ENCODE measurements around the gene CCDC183.
"Not testable (repeated sequence)": the region's sequence is repeated elsewhere in the genome, so short reads cannot be mapped to it uniquely, and the experiment has no call there.

CCDC183 gene

DNA sequence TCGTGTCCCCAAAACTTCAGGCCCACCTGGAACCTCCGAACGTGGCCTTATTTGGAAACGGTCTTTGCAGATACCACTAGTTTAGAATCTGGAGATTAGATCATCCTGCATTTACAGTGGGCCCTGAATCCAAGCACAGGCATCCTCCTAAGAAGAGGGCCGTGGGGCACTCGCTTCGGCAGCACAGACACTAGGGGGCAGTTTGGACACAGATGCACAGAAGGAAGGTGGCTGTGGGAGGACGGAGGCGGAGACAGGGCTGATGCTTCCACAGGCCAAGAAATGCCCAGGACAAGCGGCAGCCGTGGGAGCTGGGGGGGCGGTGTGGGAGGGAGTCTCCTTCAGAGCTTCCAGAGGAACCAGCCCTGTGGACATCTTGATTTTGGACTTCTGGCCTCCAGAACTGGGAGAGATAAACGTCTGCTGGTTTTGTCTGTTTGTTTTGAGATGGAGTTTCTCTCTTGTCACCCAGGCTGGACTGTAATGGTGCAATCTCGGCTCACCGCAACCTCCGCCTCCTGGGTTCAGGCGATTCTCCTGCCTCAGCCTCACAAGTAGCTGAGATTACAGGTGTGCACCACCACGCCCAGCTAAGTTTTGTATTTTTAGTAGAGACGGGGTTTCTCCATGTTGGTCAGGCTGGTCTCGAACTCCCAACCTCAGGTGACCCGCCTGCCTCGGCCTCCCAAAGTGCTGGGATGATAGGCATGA is 35.1 kb upstream of the CCDC183 start:
- DNase-seq (ENCODE audit: low spot score) = peak; percentile 40

DNA sequence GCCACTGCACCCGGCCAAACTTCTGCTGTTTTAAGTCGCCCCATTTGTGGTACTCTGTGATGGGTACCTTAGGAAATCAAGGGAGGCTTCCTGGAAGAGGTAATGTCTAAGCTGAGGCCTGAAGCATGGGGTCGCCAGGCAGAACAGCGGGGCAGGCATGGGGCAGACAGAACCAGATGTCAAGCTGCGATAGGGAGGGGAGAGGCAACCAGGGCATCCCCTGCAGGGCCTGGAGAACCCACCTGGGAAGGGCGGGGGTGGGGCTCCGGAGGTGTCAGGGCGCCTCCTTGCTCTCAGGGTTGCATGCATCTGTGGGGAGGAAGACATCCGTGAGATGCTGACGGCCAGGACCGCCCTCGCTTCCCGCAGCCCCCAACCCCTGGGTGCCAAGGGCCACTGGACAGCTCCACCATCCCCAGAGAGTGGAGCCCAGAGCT is 34.6 kb upstream of the CCDC183 start:
- DNase-seq (ENCODE audit: low spot score) = no peak

- DNase-seq (ENCODE audit: low spot score) = no peak
These were observed 33.9 kb upstream of the CCDC183 start for GRCh38 chr9:136762221-136762691.

DNA sequence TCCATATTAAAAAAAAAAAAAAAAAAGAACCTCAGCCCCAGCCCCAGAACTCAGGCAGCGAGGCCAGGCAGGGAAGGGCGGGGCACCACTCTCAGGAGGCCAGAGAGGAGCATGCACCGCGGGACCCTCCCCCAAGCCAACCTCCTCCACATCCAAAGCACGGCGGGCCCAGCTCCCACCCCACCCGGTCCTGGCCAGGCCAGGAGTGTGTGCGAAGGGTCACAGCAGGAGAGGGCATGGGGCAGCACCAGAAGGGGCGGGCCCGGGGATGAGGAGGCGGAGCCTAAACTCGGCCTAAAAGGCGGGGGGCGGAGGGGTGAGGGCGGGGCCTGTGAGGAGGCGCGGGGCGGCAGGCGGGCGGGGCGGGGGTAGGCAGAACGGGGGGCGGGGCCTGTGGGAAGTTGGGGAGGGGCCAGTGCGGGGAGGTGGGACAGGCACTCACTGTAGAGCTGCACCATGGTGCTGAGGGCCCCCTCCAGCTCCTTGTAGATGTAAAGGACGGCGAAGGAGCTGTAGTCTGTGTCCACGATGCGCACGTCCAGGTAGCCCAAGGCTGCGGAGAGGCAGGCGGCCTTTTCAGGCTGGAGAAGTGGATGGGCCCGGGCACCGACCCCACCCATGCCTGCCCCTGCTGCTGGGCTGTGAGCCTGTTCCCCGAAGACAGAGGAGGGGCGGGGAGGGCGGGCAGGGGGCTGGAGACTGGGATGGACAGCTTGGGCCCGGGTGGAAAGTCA is 33.1 kb upstream of the CCDC183 start:
- peak; percentile 79 for DNase-seq (ENCODE audit: low spot score)

- DNase-seq (ENCODE audit: low spot score) = no peak
These were observed 32.5 kb upstream of the CCDC183 start for GRCh38 chr9:136763649-136764035.

DNA sequence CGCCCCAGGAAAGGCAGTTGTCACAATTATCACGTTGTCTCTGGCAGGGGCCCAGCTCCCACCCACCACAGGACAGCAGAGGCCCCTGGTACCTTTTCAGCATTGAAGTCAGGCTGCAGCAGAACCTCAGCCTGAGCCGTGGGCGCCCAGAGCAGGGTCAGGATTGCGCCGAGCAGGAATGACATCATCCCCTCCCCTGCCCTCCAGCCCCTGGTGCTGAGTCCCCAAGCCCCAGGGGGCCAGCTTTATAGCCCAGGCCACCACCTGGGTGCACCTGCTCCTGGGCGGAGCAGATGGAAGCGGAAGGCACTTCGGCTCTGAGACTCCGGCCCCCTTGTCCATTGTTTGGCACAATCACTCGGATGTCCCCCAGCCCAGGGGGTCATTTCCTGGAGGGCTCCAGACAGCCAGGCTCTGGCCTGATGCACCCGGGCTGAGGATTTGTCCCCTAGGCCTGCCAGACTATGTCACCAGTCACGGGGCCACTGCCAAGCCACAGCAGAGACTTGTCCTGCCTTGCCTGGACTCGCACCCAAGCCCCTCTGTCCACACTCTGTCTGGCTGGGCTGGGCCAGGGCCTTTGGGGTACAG is 31.7 kb upstream of the CCDC183 start, which contains the start of gene LCN15:
TSS of gene LCN15 (minus strand) at position 218 of the 591 bp plus-strand sequence. CDS start at position 188, 30 bp downstream.
- no peak for DNase-seq (ENCODE audit: low spot score)

DNA sequence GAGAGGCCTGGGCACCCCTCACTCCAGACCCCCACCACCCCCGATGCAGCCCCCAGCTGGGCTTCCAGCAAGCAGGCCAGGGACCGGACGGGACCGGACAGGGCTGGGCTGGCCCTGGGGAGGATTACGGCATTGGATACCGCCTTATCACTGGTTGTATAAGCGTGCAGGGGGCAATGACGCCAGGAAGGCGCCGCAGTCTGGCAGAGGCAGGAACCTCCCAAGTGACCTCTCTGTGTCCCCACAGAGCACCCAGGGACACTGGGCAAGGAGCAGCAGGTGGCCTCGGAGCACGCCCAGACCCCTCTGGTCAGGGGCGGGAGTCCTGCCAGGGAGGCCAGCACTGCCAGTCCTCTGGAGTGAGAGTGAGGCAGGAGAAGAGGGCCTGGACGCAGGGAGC is 31.1 kb upstream of the CCDC183 start:
- no peak for DNase-seq (ENCODE audit: low spot score)

- not testable (repeated sequence) for DNase-seq (ENCODE audit: low spot score)
These were observed 30.3 kb upstream of the CCDC183 start for GRCh38 chr9:136765745-136766409.

GRCh38 chr9:136766410-136767120 is 29.6 kb upstream of the CCDC183 start:
- DNase-seq (ENCODE audit: low spot score) = not testable (repeated sequence)

- peak; percentile 74 for DNase-seq (ENCODE audit: low spot score)
These were observed 26.4 kb upstream of the CCDC183 start for GRCh38 chr9:136769710-136770191.

DNA sequence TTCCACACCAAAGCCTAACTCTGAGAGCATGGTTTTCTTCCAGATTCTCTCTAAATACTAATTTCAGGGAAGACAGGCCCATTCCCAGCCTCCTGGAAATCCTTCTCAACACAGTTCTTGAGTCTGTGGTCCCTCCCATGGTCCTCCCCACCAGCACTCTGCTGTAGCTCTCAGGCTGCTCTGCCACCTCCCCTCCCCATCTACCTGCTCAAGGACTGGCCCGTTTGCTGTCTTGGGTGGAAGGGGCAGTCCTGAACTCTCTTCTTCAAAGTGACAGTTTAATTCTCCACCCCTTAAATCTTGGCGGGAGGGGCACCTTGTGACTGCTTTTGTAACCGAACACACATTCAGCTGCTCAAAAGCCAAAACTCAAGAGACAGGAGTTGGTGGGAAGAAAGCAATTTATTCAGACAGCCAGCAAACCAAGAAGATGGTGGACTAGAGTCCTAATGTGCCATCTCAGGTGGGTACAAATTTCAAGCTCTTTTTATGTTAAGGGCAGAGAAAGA is 24.2 kb upstream of the CCDC183 start:
- no peak for DNase-seq (ENCODE audit: low spot score)

DNA sequence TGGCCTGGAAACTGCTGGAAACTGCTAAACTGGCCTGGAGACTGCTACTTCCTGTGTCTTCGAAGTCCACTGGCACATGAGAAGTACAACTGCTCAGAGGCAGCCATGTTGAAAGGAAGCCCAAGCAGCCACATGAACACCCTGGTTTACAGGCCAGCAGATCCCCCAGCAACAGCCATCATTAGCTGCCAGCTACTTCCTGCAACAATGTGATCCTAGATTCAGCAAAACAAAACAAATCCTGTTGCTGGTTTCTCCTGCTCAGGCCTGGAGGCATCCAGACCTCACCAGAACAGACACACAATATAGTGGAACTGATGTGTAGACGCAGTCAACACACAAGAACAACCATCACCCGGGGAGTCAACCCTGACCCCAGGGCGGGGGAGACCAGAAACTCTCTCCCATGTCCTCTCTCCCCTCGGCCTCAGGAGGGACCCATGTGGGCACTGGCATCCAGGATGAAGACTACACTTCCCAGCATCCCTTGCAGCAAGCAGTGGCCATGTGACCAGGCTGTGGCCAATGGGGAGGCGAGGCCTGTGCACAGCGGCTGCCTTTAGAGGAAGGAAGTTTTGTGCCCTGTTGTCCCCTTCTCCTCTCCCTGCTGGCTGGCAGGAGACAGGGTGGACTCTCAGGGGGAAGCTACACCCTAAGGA is 22.6 kb upstream of the CCDC183 start:
- DNase-seq (ENCODE audit: low spot score) = peak; percentile 73

DNA sequence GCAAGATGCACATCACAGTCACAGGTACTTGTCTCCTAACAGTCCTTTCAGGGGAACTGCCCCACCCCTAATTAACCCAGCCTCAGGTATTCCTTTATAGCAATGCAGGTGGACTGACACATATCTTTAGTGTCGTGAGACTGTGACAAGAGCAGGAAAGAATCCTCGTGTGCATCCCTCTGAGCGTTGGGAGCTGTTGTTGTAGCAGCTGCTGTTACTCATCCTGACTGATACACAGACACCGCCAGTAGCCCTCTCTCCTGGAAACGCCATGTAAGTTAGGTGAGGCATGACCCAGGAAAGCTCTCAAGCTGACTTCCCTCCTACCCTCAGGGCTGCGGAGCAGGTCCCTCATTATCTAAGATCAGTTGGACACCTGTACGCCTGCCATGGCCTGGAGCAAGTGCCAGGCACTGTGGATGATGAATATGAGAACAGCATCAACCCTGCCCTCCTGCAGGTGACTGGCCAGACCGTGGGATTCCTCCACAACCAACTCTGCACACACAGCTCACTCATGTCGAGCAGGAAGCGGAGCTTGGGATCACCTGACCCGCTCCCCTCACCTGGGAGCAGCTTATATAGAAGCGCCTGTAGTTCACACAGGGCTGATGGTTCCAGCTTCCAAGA is 21.6 kb upstream of the CCDC183 start:
- no peak for DNase-seq (ENCODE audit: low spot score)

DNA sequence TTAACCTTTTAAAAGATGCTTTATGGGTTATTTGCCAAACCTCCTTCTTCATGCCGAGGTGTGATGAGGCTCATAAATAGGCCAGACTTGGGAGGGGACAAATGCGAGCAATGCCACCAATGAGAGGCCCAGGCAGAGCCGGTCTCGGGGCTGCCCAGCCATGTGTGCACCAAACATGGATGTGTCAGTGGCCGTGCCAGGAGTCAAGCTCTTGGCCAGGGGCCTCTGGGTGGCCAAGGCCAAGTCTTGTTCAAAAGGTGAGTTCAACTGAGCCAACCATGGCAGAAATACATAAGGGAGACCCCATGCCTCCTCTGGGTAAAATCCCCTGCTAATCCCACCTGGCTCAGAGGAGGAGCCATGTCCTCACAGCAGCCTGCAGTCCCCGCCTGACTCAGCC is 20.9 kb upstream of the CCDC183 start:
- no peak for DNase-seq (ENCODE audit: low spot score)

GRCh38 chr9:136776947-136777346 is 19.2 kb upstream of the CCDC183 start:
- no peak for DNase-seq (ENCODE audit: low spot score)

DNA sequence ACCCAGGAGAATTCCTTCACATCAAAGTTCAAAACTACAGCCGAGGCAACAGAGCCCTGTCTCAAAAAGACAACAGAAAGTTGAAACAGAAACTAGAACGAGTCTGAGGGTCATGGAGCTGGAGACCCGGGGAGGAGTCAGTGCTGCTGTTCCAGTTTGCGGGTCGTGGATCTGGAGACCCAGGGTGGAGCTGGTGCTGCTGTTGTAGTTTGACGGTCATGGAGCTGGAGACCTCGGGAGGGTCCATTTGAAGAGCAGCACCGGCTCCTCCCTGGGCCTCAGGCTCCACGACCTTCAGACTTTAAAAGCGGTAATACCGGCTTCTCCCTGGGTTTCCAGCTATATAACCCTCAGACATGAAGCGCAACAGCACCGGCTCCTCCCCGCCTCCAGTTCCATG is 18.8 kb upstream of the CCDC183 start:
- DNase-seq (ENCODE audit: low spot score) = no peak

DNA sequence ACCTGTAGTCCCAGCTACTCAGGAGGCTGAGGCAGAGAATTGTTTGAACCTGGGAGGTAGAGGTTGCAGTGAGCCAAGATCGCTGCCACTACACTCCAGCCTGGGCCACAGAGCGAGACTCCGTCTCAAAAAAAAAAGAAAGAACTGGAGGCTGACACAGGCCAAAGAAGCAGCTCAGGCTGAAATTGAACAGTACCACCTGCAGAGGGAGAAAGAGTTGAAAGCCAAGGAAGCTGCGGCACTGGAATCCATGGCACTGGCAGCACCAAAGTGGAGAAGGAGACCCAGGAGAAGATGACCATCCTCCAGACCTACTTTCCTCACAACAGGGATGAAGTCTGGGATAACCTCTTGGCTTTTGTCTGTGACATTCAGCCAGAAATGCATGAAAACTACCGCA is 16.3 kb upstream of the CCDC183 start:
- no peak for DNase-seq (ENCODE audit: low spot score)

DNA sequence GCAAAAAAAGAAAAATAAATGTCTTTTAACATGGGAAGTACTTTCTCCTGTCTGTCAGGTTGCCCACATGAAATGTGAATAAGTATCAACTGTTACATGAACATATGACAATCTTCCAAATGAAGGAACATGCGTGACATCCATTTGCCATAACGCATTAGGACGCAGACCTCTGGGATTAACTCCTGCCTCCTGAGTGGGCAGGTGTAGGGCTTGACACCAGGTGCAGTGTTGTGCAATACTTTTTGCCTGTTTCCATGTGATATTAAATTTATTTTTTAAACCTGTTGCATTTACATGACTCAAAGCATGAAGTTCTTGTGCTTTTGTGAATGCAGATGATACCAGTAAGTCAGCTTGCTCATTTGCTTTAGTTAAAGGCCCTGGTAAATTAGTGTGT is 13.7 kb upstream of the CCDC183 start:
- DNase-seq (ENCODE audit: low spot score) = no peak

GRCh38 chr9:136784249-136784996 is 11.7 kb upstream of the CCDC183 start:
- no peak for DNase-seq (ENCODE audit: low spot score)

- DNase-seq (ENCODE audit: low spot score) = no peak
These were observed 11.2 kb upstream of the CCDC183 start for GRCh38 chr9:136784997-136785361.
